OCI-LY1 (cell line): ENCODE results near the gene HTR6.

Source experiments
- EZH2 ChIP-seq: fragments of 200-600 bp; sonication (generic), shearing (Covaris generic); IDR thresholded peaks from 2 replicates; pipeline ENCODE4 v1.8.0; 2017; ENCODE audit warnings: borderline replicate concordance, mixed run types, mild to moderate bottlenecking, antibody characterized with exemption, low read length, moderate library complexity, mixed read lengths
- TF ChIP-seq, protein P1 (sequence below): fragments of 200-600 bp; sonication (generic), shearing (Covaris generic); IDR thresholded peaks from 2 replicates; pipeline ENCODE4 v1.5.1; 2017; ENCODE audit warnings: mild to moderate bottlenecking, antibody characterized with exemption, low read length, moderate library complexity, mixed read lengths

DNA sequence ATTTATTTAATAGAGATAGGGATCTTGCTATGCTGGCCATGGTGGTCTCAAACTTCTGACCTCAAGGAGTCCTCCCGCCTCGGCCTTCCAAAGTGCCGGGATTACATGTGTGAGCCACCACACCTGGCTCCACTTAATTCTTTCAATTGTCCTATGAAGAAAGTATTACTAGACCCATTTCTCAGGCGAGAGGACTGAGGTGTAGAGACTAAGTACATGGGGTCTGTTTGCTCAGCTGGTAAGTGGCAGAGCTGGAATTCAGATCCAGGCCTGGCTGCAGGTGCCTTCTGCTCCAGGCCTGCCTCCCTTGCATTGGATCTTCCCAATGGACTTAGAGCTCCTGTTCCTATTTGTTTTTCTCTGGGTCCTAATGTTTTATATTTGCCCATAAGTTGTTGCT, 55.5 kb downstream of the HTR6 start:
- TF ChIP-seq, protein P1, sequence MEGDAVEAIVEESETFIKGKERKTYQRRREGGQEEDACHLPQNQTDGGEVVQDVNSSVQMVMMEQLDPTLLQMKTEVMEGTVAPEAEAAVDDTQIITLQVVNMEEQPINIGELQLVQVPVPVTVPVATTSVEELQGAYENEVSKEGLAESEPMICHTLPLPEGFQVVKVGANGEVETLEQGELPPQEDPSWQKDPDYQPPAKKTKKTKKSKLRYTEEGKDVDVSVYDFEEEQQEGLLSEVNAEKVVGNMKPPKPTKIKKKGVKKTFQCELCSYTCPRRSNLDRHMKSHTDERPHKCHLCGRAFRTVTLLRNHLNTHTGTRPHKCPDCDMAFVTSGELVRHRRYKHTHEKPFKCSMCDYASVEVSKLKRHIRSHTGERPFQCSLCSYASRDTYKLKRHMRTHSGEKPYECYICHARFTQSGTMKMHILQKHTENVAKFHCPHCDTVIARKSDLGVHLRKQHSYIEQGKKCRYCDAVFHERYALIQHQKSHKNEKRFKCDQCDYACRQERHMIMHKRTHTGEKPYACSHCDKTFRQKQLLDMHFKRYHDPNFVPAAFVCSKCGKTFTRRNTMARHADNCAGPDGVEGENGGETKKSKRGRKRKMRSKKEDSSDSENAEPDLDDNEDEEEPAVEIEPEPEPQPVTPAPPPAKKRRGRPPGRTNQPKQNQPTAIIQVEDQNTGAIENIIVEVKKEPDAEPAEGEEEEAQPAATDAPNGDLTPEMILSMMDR: no peak
- TF ChIP-seq EZH2: no peak
